Measurements from ENCODE around the gene TFE3.

Gene TFE3

DNA sequence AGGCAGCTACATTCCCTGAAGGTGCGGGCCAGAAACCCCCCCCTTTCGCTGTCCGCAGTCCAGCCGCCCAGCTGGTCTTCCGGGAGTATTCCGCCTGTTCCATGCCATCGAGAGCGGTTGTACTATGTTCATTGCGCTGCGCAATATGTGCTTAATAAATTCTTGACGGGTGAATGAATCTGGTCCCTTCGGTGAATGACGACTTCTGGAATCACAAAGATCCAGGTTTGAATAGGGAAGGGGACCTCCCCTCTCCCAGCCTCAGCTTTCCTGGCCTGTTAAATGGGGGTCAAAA, 777 bp upstream of the TFE3 start:
- no peak overlapping the region for H2AK5ac ChIP-seq (ENCODE audit: low read length, severe bottlenecking)
- peak overlapping the region in 1 of 2 experiments; percentile 57 for H3K4me3 ChIP-seq (ENCODE audit: insufficient read depth in 1 of 2, low read depth in 1 of 2, low read length in 2 of 2)
- no peak for DNase-seq
- WGBS, result 32% methylated on average over 13 of the region's 13 CpGs
- no peak overlapping the region for H4K91ac ChIP-seq (ENCODE audit: low read length)
- H3K4me1 ChIP-seq (ENCODE audit: control insufficient read depth, insufficient read depth, low read depth, low read length), result peaks cover 5% of the 10 kb centered on the region
- peak overlapping the region; percentile 78 for H3K9ac ChIP-seq (ENCODE audit: low read length)
- H2BK12ac ChIP-seq (ENCODE audit: low read length in 2 of 2), result peak overlapping the region in 1 of 2 experiments; percentile 63
- H3K79me1 ChIP-seq (replicated peaks; ENCODE audit: low read length, poor library complexity, severe bottlenecking), result no peaks in the 10 kb centered on the region
- H2BK5ac ChIP-seq (ENCODE audit: low read depth, low read length, poor library complexity, severe bottlenecking), result no peak overlapping the region
- H3K27ac ChIP-seq (ENCODE audit: low read length, poor library complexity, severe bottlenecking), result peak overlapping the region; percentile 47
- H3K4me2 ChIP-seq (ENCODE audit: low read length, poor library complexity, severe bottlenecking), result peak overlapping the region; percentile 34
- no peak overlapping the region for H3K23ac ChIP-seq (ENCODE audit: low read length in 2 of 2)
- peaks cover 0 to 4% of the 10 kb centered on the region in 2 experiments for H3K27me3 ChIP-seq (ENCODE audit: control insufficient read depth in 1 of 2, insufficient read depth in 1 of 2, low read length in 2 of 2)
- H2AFZ ChIP-seq (ENCODE audit: low read depth, low read length), result peak overlapping the region; percentile 86
- H3K4ac ChIP-seq (ENCODE audit: low read depth in 1 of 2, low read length in 2 of 2), result no peak overlapping the region
- no peaks in the 10 kb centered on the region for H3K9me3 ChIP-seq (ENCODE audit: control insufficient read depth, low read length)
- H2BK15ac ChIP-seq (ENCODE audit: low read depth, poor library complexity, severe bottlenecking), result no peak overlapping the region
- H3K14ac ChIP-seq (ENCODE audit: low read length in 2 of 2), result no peak overlapping the region
- peak overlapping the region; percentile 69 for H4K8ac ChIP-seq (ENCODE audit: low read length)
- H2BK120ac ChIP-seq (ENCODE audit: low read depth, low read length), result no peak overlapping the region
- peaks cover 5 to 7% of the 10 kb centered on the region in 2 experiments for H3K36me3 ChIP-seq (ENCODE audit: control insufficient read depth in 1 of 2, insufficient read depth in 2 of 2, low read depth in 1 of 2, low read length in 2 of 2)
- peak overlapping the region in 1 of 2 experiments; percentile 62 for H3K18ac ChIP-seq (ENCODE audit: low read depth in 1 of 2, low read length in 2 of 2)

DNA sequence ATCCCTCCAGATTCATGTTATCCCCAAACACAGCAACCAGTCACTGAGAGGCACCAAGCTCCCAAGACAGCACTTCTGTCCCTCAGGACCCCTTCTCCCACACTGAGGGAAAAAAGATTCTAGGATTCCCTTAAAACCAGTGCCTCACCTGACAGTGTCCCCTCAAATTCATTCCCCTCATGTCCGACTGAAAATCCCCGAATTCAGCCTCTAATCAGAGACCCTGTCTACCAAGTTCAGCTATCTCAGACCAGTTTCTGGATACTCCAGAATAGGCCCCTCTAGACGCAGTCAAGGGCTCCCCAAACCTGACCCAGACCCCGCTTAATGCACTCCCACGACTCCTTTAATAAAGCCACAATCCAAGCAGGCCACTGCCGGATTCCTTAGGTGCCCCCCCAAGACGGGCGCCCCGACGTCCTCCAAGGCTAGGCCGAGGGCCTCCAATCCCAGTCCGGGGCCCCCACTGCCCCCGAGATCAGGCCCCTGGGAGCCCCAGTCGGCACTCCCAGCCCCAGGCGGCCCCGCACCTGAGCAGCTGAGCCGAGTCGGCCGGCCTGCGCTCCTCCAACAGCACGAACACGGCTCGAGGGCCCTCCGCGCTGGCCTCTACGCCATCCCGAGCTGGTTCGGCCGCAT, 457 bp downstream of the TFE3 start:
- peak overlapping the region; percentile 77 for H2BK120ac ChIP-seq (ENCODE audit: low read depth, low read length)
- H4K8ac ChIP-seq (ENCODE audit: low read length), result peak overlapping the region; percentile 82
- H3K9me3 ChIP-seq (ENCODE audit: control insufficient read depth, low read length), result no peaks in the 10 kb centered on the region
- no peak for DNase-seq
- H2BK5ac ChIP-seq (ENCODE audit: low read depth, low read length, poor library complexity, severe bottlenecking), result peak overlapping the region; percentile 94
- peak overlapping the region; percentile 26 to 98 for H3K18ac ChIP-seq (ENCODE audit: low read depth in 1 of 2, low read length in 2 of 2)
- no peak overlapping the region for H2BK15ac ChIP-seq (ENCODE audit: low read depth, poor library complexity, severe bottlenecking)
- peak overlapping the region; percentile 90 for H3K27ac ChIP-seq (ENCODE audit: low read length, poor library complexity, severe bottlenecking)
- no peak overlapping the region for H2AFZ ChIP-seq (ENCODE audit: low read depth, low read length)
- H3K23ac ChIP-seq (ENCODE audit: low read length in 2 of 2), result no peak overlapping the region
- peak overlapping the region; percentile 75 for H4K91ac ChIP-seq (ENCODE audit: low read length)
- peak overlapping the region; percentile 81 to 87 for H3K4me3 ChIP-seq (ENCODE audit: insufficient read depth in 1 of 2, low read depth in 1 of 2, low read length in 2 of 2)
- H2BK12ac ChIP-seq (ENCODE audit: low read length in 2 of 2), result peak overlapping the region in 1 of 2 experiments; percentile 52
- peaks cover 10% of the 10 kb centered on the region for H3K4me1 ChIP-seq (ENCODE audit: control insufficient read depth, insufficient read depth, low read depth, low read length)
- peaks cover 15 to 20% of the 10 kb centered on the region in 2 experiments for H3K36me3 ChIP-seq (ENCODE audit: control insufficient read depth in 1 of 2, insufficient read depth in 2 of 2, low read depth in 1 of 2, low read length in 2 of 2)
- H3K27me3 ChIP-seq (ENCODE audit: control insufficient read depth in 1 of 2, insufficient read depth in 1 of 2, low read length in 2 of 2), result peaks cover 0 to 4% of the 10 kb centered on the region in 2 experiments
- peak overlapping the region; percentile 93 for H3K9ac ChIP-seq (ENCODE audit: low read length)
- no peaks in the 10 kb centered on the region for H3K79me1 ChIP-seq (replicated peaks; ENCODE audit: low read length, poor library complexity, severe bottlenecking)
- H3K4me2 ChIP-seq (ENCODE audit: low read length, poor library complexity, severe bottlenecking), result peak overlapping the region; percentile 67
- no peak overlapping the region for H2AK5ac ChIP-seq (ENCODE audit: low read length, severe bottlenecking)
- H3K4ac ChIP-seq (ENCODE audit: low read depth in 1 of 2, low read length in 2 of 2), result peak overlapping the region in 1 of 2 experiments; percentile 93
- WGBS, result 0% methylated on average over 5 of the region's 29 CpGs
- H3K14ac ChIP-seq (ENCODE audit: low read length in 2 of 2), result peak overlapping the region in 1 of 2 experiments; percentile 93

DNA sequence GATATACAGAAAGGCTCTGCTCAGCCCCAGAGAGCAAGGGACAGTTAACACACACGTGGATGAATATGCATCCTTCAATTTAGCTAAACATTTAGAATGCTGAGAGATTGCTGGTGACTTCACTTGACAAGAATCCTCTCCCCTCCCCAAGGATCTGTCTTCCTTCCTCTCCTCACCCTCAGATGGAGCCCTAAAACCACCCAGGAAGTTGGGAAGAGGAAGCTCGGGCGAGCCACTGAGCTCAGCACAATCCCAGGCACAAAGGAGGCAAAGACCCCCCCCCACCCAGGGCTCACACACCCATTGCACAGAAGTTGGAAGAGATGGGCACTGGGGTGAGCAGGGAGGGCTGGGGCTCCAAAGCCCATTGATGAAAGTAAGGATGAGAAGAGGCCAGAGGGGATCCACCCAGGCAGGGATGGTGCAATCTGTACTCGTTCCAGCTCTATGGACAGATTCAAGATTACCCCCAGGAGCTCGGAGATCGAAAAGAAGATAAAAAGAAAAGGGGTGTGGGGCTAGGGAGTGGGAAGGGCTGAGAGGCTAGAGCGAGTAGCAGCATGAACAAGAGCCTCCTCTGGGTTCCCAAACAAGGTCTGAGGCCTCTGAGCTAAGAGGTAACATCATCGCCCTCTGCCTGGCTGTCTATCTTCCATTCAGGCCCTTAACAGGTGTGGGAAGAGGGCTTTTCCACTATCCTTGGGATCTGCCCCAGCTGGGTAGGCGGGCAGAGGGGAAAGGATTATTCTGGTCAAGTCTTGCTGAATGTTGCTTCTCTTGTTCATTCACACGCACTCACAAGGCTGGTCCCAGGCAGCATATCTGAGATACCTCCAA, 1.2 kb downstream of the TFE3 start:
- Histone ChIP-seq H3K9me3 (ENCODE audit: control insufficient read depth, low read length) (no peaks in the 10 kb centered on the region), H2BK5ac (ENCODE audit: low read depth, low read length, poor library complexity, severe bottlenecking) (peak overlapping the region; percentile 32), H3K14ac (ENCODE audit: low read length in 2 of 2) (no peak overlapping the region), H2BK120ac (ENCODE audit: low read depth, low read length) (peak overlapping the region; percentile 19), H3K18ac (ENCODE audit: low read depth in 1 of 2, low read length in 2 of 2) (peak overlapping the region; percentile 61 to 66), H3K23ac (ENCODE audit: low read length in 2 of 2) (no peak overlapping the region), H3K36me3 (ENCODE audit: control insufficient read depth in 1 of 2, insufficient read depth in 2 of 2, low read depth in 1 of 2, low read length in 2 of 2) (peaks cover 22 to 26% of the 10 kb centered on the region in 2 experiments), H3K4me3 (ENCODE audit: insufficient read depth in 1 of 2, low read depth in 1 of 2, low read length in 2 of 2) (peak overlapping the region; percentile 81 to 87), H4K91ac (ENCODE audit: low read length) (peak overlapping the region; percentile 68), H2AFZ (ENCODE audit: low read depth, low read length) (no peak overlapping the region), H3K4me2 (ENCODE audit: low read length, poor library complexity, severe bottlenecking) (peak overlapping the region; percentile 67), H3K9ac (ENCODE audit: low read length) (peak overlapping the region; percentile 93), H2BK15ac (ENCODE audit: low read depth, poor library complexity, severe bottlenecking) (no peak overlapping the region), H3K4me1 (ENCODE audit: control insufficient read depth, insufficient read depth, low read depth, low read length) (peaks cover 10% of the 10 kb centered on the region), H3K79me1 (replicated peaks; ENCODE audit: low read length, poor library complexity, severe bottlenecking) (no peaks in the 10 kb centered on the region), H4K8ac (ENCODE audit: low read length) (peak overlapping the region; percentile 28), H3K27me3 (ENCODE audit: control insufficient read depth in 1 of 2, insufficient read depth in 1 of 2, low read length in 2 of 2) (peaks cover 0 to 4% of the 10 kb centered on the region in 2 experiments), H3K27ac (ENCODE audit: low read length, poor library complexity, severe bottlenecking) (peak overlapping the region; percentile 90), H3K4ac (ENCODE audit: low read depth in 1 of 2, low read length in 2 of 2) (peak overlapping the region in 1 of 2 experiments; percentile 93), H2BK12ac (ENCODE audit: low read length in 2 of 2) (no peak overlapping the region), H2AK5ac (ENCODE audit: low read length, severe bottlenecking) (peak overlapping the region; percentile 21)
- whole genome bisulfite sequencing, result 0% methylated on average over 5 of the region's 10 CpGs
- DNase-seq, result peak; percentile 68

DNA sequence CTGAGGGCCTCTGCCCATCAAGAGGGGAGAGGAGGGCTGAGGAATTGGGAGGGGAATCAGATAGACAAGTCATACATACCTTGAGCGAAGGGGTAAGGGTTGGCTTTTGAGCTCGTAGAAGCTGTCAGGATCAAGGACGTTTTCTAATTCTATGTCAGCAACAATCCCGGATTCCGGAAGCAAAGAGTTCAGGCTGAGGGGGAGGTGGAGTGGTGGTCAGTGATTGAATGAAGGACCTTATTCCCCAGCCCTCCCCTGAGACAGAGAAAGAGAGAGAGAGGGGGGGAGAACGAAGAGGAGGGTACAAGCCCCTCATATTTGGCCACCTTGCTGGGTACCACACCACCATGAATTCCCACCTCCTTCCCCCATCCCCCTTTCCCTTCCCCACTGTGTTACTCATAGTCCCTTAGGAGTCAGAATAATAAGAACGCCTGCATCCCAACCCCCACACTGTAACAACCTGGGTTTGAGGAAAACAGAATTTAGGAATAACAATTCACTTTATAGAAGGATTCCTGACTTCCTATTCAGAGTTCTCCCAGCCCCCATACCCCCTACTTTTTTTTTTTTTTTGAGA, 2.7 kb downstream of the TFE3 start:
- H2BK5ac ChIP-seq (ENCODE audit: low read depth, low read length, poor library complexity, severe bottlenecking), result no peak overlapping the region
- no peaks in the 10 kb centered on the region for H3K79me1 ChIP-seq (replicated peaks; ENCODE audit: low read length, poor library complexity, severe bottlenecking)
- peaks cover 23 to 32% of the 10 kb centered on the region in 2 experiments for H3K36me3 ChIP-seq (ENCODE audit: control insufficient read depth in 1 of 2, insufficient read depth in 2 of 2, low read depth in 1 of 2, low read length in 2 of 2)
- H3K4me1 ChIP-seq (ENCODE audit: control insufficient read depth, insufficient read depth, low read depth, low read length), result peaks cover 10% of the 10 kb centered on the region
- no peak overlapping the region for H4K91ac ChIP-seq (ENCODE audit: low read length)
- no peak overlapping the region for H3K23ac ChIP-seq (ENCODE audit: low read length in 2 of 2)
- H3K4me2 ChIP-seq (ENCODE audit: low read length, poor library complexity, severe bottlenecking), result peak overlapping the region; percentile 75
- 0% methylated on average over 1 of the region's 7 CpGs for WGBS
- peak overlapping the region; percentile 5 to 80 for H3K18ac ChIP-seq (ENCODE audit: low read depth in 1 of 2, low read length in 2 of 2)
- H2AFZ ChIP-seq (ENCODE audit: low read depth, low read length), result no peak overlapping the region
- H2BK15ac ChIP-seq (ENCODE audit: low read depth, poor library complexity, severe bottlenecking), result no peak overlapping the region
- H3K27me3 ChIP-seq (ENCODE audit: control insufficient read depth in 1 of 2, insufficient read depth in 1 of 2, low read length in 2 of 2), result peaks cover 0 to 4% of the 10 kb centered on the region in 2 experiments
- H2BK12ac ChIP-seq (ENCODE audit: low read length in 2 of 2), result peak overlapping the region in 1 of 2 experiments; percentile 78
- DNase-seq, result peak; percentile 42
- peak overlapping the region; percentile 93 for H3K9ac ChIP-seq (ENCODE audit: low read length)
- H3K9me3 ChIP-seq (ENCODE audit: control insufficient read depth, low read length), result no peaks in the 10 kb centered on the region
- H3K4ac ChIP-seq (ENCODE audit: low read depth in 1 of 2, low read length in 2 of 2), result peak overlapping the region in 1 of 2 experiments; percentile 80
- peak overlapping the region; percentile 73 for H2BK120ac ChIP-seq (ENCODE audit: low read depth, low read length)
- peak overlapping the region; percentile 19 for H2AK5ac ChIP-seq (ENCODE audit: low read length, severe bottlenecking)
- no peak overlapping the region for H3K14ac ChIP-seq (ENCODE audit: low read length in 2 of 2)
- H3K27ac ChIP-seq (ENCODE audit: low read length, poor library complexity, severe bottlenecking), result peak overlapping the region; percentile 85
- H4K8ac ChIP-seq (ENCODE audit: low read length), result no peak overlapping the region
- peak overlapping the region in 1 of 2 experiments; percentile 87 for H3K4me3 ChIP-seq (ENCODE audit: insufficient read depth in 1 of 2, low read depth in 1 of 2, low read length in 2 of 2)

Data from mesenchymal stem cell (in vitro differentiated cells and primary cell).